Neutrophil (primary cell): Measurements from ENCODE around the gene FSTL4.

Experiments
- H3K27ac ChIP-seq: fragments of 200-600 bp; sonication (generic); 2 replicates; pipeline ENCODE4 v1.5.1; 2016; ENCODE audit warnings: mild to moderate bottlenecking, moderate library complexity
- H3K27me3 ChIP-seq: fragments of 200-600 bp; sonication (generic); 2 replicates; pipeline ENCODE4 v1.6.0; 2016; ENCODE audit warnings: mild to moderate bottlenecking
- H3K36me3 ChIP-seq: fragments of 200-600 bp; sonication (generic); 2 replicates; pipeline ENCODE4 v1.5.1; 2017
- H3K4me1 ChIP-seq, 2 experiments: fragments of 200-600 bp in 1 of 2; sonication (generic) in 1 of 2; 1 replicate in 1 of 2; 2 replicates in 1 of 2; pipeline versions ENCODE4 v1.5.1 to v1.6.1; 2013 to 2016; ENCODE audit warnings: low read depth in 1 of 2, low read length in 1 of 2, mild to moderate bottlenecking in 1 of 2, moderate library complexity in 1 of 2; ENCODE audit not compliant: control insufficient read depth in 1 of 2, insufficient read depth in 1 of 2
- H3K4me3 ChIP-seq, 2 experiments: fragments of 200-600 bp in 1 of 2; sonication (generic) in 1 of 2; 1 replicate in 1 of 2; 2 replicates in 1 of 2; pipeline ENCODE4 v1.5.1; 2013 to 2016; ENCODE audit warnings: low read depth in 1 of 2, low read length in 1 of 2, mild to moderate bottlenecking in 1 of 2, moderate library complexity in 1 of 2
- H3K9me3 ChIP-seq: fragments of 200-600 bp; sonication (generic); 2 replicates; pipeline ENCODE4 v1.5.1; 2016
- TF ChIP-seq, protein P1 (sequence below): fragments of 200-600 bp; sonication (generic); IDR thresholded peaks from 2 replicates; pipeline ENCODE4 v1.5.1; 2016; ENCODE audit warnings: antibody characterized with exemption

The FSTL4 gene

DNA sequence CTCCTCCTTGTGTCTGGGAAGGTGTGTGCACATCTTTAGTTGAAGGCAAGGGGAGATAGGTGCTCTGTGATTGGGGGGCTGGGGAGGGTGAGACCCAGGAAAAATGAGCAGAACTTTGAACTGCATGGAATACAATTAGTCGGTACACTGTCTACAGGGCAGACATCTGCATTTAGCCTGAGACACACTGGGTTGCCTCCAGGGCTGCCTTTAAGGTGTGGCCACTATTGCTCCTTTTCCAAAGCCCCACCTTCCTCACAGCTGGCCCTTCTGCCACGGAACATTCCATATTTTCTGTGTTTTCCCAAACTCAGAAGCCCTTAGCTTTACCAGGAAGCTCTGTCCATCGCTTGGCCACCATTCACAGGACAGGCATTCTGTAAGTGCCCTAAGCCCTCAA lies 312.6 kb downstream of the FSTL4 start:
- TF ChIP-seq, protein P1, sequence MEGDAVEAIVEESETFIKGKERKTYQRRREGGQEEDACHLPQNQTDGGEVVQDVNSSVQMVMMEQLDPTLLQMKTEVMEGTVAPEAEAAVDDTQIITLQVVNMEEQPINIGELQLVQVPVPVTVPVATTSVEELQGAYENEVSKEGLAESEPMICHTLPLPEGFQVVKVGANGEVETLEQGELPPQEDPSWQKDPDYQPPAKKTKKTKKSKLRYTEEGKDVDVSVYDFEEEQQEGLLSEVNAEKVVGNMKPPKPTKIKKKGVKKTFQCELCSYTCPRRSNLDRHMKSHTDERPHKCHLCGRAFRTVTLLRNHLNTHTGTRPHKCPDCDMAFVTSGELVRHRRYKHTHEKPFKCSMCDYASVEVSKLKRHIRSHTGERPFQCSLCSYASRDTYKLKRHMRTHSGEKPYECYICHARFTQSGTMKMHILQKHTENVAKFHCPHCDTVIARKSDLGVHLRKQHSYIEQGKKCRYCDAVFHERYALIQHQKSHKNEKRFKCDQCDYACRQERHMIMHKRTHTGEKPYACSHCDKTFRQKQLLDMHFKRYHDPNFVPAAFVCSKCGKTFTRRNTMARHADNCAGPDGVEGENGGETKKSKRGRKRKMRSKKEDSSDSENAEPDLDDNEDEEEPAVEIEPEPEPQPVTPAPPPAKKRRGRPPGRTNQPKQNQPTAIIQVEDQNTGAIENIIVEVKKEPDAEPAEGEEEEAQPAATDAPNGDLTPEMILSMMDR: no peak

GRCh38 chr5:133299021-133299420 lies 313.3 kb downstream of the FSTL4 start:
- no peaks in the 10 kb centered on the region for H3K36me3 ChIP-seq
- H3K4me3 ChIP-seq: no peak overlapping the region
- H3K4me1 ChIP-seq: no peaks in the 10 kb centered on the region
- H3K27me3 ChIP-seq: no peaks in the 10 kb centered on the region
- H3K27ac ChIP-seq: no peak overlapping the region
- TF ChIP-seq, protein P1: no peak
- H3K9me3 ChIP-seq: no peaks in the 10 kb centered on the region

More for the DNA sequence above, 312.6 kb downstream of the FSTL4 start:
- no peaks in the 10 kb centered on the region for H3K27me3 ChIP-seq
- no peaks in the 10 kb centered on the region for H3K9me3 ChIP-seq
- H3K4me1 ChIP-seq: no peaks in the 10 kb centered on the region
- no peaks in the 10 kb centered on the region for H3K36me3 ChIP-seq
- no peak overlapping the region for H3K27ac ChIP-seq
- H3K4me3 ChIP-seq: no peak overlapping the region

- Histone ChIP-seq H3K27me3 (no peaks in the 10 kb centered on the region), H3K4me3 (no peak overlapping the region), H3K4me1 (no peaks in the 10 kb centered on the region), H3K36me3 (no peaks in the 10 kb centered on the region), H3K27ac (no peak overlapping the region), H3K9me3 (no peaks in the 10 kb centered on the region)
- TF ChIP-seq, protein P1: no peak
Observed at GRCh38 chr5:133298447-133298846, 313.9 kb downstream of the FSTL4 start.

- H3K27me3 ChIP-seq: no peaks in the 10 kb centered on the region
- no peaks in the 10 kb centered on the region for H3K36me3 ChIP-seq
- no peak overlapping the region for H3K4me3 ChIP-seq
- TF ChIP-seq, protein P1: no peak
- no peak overlapping the region for H3K27ac ChIP-seq
- no peaks in the 10 kb centered on the region for H3K4me1 ChIP-seq
- no peaks in the 10 kb centered on the region for H3K9me3 ChIP-seq
Observed at GRCh38 chr5:133297293-133297692, 315.0 kb downstream of the FSTL4 start.

DNA sequence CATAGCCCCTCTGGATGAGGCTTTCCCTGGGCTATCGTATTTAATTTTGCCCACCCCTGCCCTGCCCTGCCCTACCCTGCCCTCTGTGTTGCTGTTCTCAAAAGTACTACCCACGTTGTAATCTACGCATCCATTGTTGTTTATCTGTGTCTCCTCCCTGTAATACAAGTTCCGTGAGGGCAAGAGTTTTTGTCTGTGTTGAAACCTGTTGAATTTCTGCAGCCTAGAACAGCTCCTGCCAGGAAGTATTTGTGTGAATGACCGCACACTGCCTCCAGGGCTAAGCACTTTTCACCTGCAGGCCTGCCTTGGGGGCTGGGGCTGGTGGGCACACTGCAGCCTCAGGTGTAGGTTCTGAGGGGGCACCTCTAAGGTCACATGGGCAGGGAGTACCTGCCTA lies 315.7 kb downstream of the FSTL4 start:
- H3K9me3 ChIP-seq: no peaks in the 10 kb centered on the region
- H3K4me3 ChIP-seq: no peak overlapping the region
- H3K27ac ChIP-seq: no peak overlapping the region
- H3K36me3 ChIP-seq: no peaks in the 10 kb centered on the region
- no peaks in the 10 kb centered on the region for H3K4me1 ChIP-seq
- no peaks in the 10 kb centered on the region for H3K27me3 ChIP-seq
- TF ChIP-seq, protein P1: no peak

DNA sequence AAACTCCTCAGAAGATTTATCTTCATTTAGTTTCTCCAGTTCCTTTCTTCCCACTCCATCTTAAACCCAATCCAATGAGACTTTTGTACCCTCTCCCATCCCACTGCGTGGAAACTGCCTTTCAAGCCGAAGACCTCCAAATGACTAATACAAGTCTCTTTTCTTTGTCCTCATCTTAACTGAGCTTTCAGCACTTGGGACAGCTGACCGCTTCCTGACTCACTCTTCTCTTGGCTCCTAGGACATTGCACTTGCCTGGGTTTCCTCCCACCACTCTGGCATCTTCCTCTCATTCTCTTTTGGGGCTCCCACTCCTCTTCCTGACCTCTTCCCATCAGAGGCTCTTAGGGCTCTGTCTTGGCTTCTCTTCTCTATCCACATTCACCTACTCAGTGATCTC lies 316.8 kb downstream of the FSTL4 start:
- no peaks in the 10 kb centered on the region for H3K27me3 ChIP-seq
- H3K9me3 ChIP-seq: no peaks in the 10 kb centered on the region
- H3K27ac ChIP-seq: no peak overlapping the region
- H3K4me1 ChIP-seq: no peaks in the 10 kb centered on the region
- H3K36me3 ChIP-seq: no peaks in the 10 kb centered on the region
- TF ChIP-seq, protein P1: no peak
- H3K4me3 ChIP-seq: no peak overlapping the region
